Measurements from ENCODE around the gene NXNL1. TPM values are rescaled to one million over a fixed set of nuclear protein-coding genes. Genes with fewer than 3 reads are reported as not detected.
A peak's percentile ranks its signal among the peaks of the same experiment; 100 is the strongest.

Gene NXNL1
- total and polyA plus RNA-seq, 9 of the 15 experiments (the other 6 are each of a cell fraction or from before 2014, with no cell fraction given) = not detected

- no TSS peak for BruUV-seq (replicated peaks)
- Histone ChIP-seq H3K4me3 (peak overlapping the region; percentile 43), H3K4me2 (ENCODE audit: insufficient read depth, low read length) (peak overlapping the region; percentile 57; the same call in 1 of the 2 replicates)
These were observed 13.0 kb downstream of the NXNL1 start for GRCh38 chr19:17447704-17448130.

More at GRCh38 chr19:17447704-17448130, 13.0 kb downstream of the NXNL1 start:
- intact Hi-C loops (cut with micrococcal nuclease) = loop anchor here (2.0 kb wide), 1 partner anchor 53 kb away; the partner anchor contains the start of gene CCDC194
- FAIRE-seq (no peak), DNase-seq (ENCODE audit: extremely low read depth in 1 of 4, low spot score in 3 of 4) (no peak), ATAC-seq (peak; percentile 14)
- POLR2A ChIA-PET = interaction anchor here (0.5 to 1.3 kb wide), 5 partner anchors 19 to 834 kb away, joined by 3 to 5 read pairs (median 4); partner anchors contain the start of genes JUND, MVB12A and PGLS
- no peak overlapping the region for H3K27ac ChIP-seq (ENCODE audit: extremely low read depth, low read depth, low read length)
- H3K9ac ChIP-seq (ENCODE audit: insufficient read depth in 1 of 2, low read depth in 2 of 2, low read length in 2 of 2) = peak overlapping the region in 1 of 2 experiments; percentile 89; a peak in 2 of 4 replicates
- H2AFZ ChIP-seq (ENCODE audit: low read depth, low read length) = peak overlapping the region; percentile 48; the same call in 1 of the 2 replicates
- H3K4me1 ChIP-seq (replicated peaks in 1 of 2; ENCODE audit: control insufficient read depth in 2 of 2, insufficient read depth in 2 of 2, low read length in 2 of 2) = peaks cover 9 to 24% of the 10 kb centered on the region in 2 experiments; a peak in 4 of 5 replicates
- in situ Hi-C loops (cut with MboI) = loop anchor here (5.0 kb wide), 1 partner anchor 410 kb away; the partner anchor contains the start of gene RPL18A
- no peaks in the 10 kb centered on the region for H4K20me1 ChIP-seq (replicated peaks; ENCODE audit: control insufficient read depth, insufficient read depth, low read length)
- H3K36me3 ChIP-seq (ENCODE audit: control insufficient read depth, insufficient read depth, low read length) = no peaks in the 10 kb centered on the region
- peaks cover 0 to 10% of the 10 kb centered on the region in 2 experiments; a peak in 2 of 5 replicates for H3K27me3 ChIP-seq (ENCODE audit: control insufficient read depth in 2 of 2, insufficient read depth in 2 of 2, low read length in 2 of 2)
- 3% methylated on average over 5 of the region's 5 CpGs for WGBS (ENCODE audit: insufficient coverage, low coverage, missing lambda C conversion rate)
- H3K79me2 ChIP-seq (ENCODE audit: control insufficient read depth, insufficient read depth, low read length) = no peaks in the 10 kb centered on the region
- no peak for TF ChIP-seq NCOR1 (IDR thresholded peaks at IDR 0.05)
- no peak for TF ChIP-seq CHD1 (IDR thresholded peaks at IDR 0.05; ENCODE audit: low read length)
- TF ChIP-seq SREBF2 (CRISPR knock-in tag; IDR thresholded peaks at IDR 0.05) = no peak
- no peak for TF ChIP-seq HLTF (IDR thresholded peaks at IDR 0.05)
- no peak for TF ChIP-seq GABPB2 (CRISPR knock-in tag; conservative IDR thresholded peaks at IDR 0.05)
- no peak for TF ChIP-seq CEBPG (CRISPR knock-in tag; IDR thresholded peaks at IDR 0.05)
- TF ChIP-seq CEBPG (tag; conservative IDR thresholded peaks at IDR 0.05 in 1 of 2, IDR thresholded peaks at IDR 0.05 in 1 of 2) = no peak
- no peak for TF ChIP-seq CCAR2 (IDR thresholded peaks at IDR 0.05; ENCODE audit: low read depth, low read length)
- TF ChIP-seq MYNN (IDR thresholded peaks at IDR 0.05) = no peak
- no peak for TF ChIP-seq MYNN (CRISPR knock-in tag; IDR thresholded peaks at IDR 0.05)
- no peak for TF ChIP-seq HMGN3 (IDR thresholded peaks at IDR 0.05; ENCODE audit: borderline replicate concordance, extremely low read depth, insufficient read length, low read depth, low read length)
- no peak for TF ChIP-seq SMARCA5 (IDR thresholded peaks at IDR 0.05)
- no peak for TF ChIP-seq DPF2 (IDR thresholded peaks at IDR 0.05)
- no peak for TF ChIP-seq KLF13 (tag; IDR thresholded peaks at IDR 0.05; ENCODE audit: borderline replicate concordance, low read depth)
- no peak for TF ChIP-seq HIVEP1 (CRISPR knock-in tag; IDR thresholded peaks at IDR 0.05)
- TF ChIP-seq ZNF57 (CRISPR knock-in tag; IDR thresholded peaks at IDR 0.05) = no peak
- no peak for TF ChIP-seq E2F8 (IDR thresholded peaks at IDR 0.05; ENCODE audit: low read depth, partially characterized antibody)
- TF ChIP-seq KAT8 (IDR thresholded peaks at IDR 0.05; ENCODE audit: low read depth) = no peak
- no peaks in the 10 kb centered on the region for H3K9me1 ChIP-seq (ENCODE audit: control insufficient read depth, insufficient read depth, low read length)
- CTCF ChIA-PET (ENCODE audit: low intra/inter-chr PET ratio) = interaction anchor here (0.7 to 1.1 kb wide), 2 partner anchors 20 to 53 kb away, joined by 3 read pairs; no protein-coding TSS in a partner anchor
- H3K9me3 ChIP-seq (replicated peaks; ENCODE audit: control insufficient read depth, insufficient read depth, low read depth, low read length) = no peaks in the 10 kb centered on the region
